ENCODE data around the gene CRLF1.

The CRLF1 gene

DNA sequence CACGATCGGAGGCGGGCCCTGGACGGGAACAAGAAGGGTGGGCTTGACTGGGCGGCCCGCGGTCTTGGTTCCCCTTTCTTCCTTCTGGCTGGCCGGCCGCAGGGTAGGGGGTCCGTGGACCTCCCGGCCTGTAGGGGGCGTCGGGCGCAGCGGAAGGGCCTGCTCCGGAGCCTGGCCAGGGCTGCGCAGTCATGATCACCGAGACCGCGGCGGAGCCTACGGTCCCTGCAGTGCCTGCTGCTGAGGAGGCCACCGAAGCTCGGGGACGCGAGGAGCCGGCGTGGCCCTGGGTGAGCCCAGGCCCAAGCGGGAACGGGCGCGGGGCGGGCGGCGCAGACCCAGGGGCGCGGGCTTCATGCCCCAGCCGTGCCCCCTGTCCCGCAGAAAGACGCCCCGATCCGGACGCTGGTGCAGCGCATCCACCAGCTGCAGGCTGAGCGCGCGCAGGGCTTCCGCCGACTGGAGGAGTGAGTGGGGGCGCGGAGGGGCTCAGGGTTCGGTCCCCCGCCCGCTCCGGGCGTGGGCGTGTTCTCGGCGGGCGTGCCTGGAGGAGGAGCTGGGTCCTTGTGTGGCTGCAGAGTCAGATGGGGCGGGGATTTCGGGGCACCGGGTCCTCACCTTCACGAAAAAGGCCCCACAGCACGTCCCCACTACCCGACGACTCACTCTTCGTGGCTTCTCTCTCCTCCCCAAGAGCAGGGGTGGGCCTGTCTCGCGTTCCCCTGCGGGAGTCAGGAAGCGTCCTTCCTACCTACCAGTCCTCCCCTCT is 17.8 kb downstream of the CRLF1 start, which contains the start of gene REX1BD (continued):
- peak; percentile 55; the same call in 1 of the 2 replicates for TF ChIP-seq ZNF639 (tag by site-specific recombination; IDR thresholded peaks at IDR 0.05)
- peak; percentile 94 for TF ChIP-seq KLF8 (tag by site-specific recombination; IDR thresholded peaks at IDR 0.05)
- no peak for TF ChIP-seq ZNF140 (tag by site-specific recombination; IDR thresholded peaks at IDR 0.05)
- peak; percentile 5 for TF ChIP-seq FEZF1 (tag by site-specific recombination; IDR thresholded peaks at IDR 0.05)
- TF ChIP-seq ZNF169 (tag by site-specific recombination; IDR thresholded peaks at IDR 0.05) = peak; percentile 77; the same call in 1 of the 2 replicates
- TF ChIP-seq ZNF626 (tag by site-specific recombination; IDR thresholded peaks at IDR 0.05) = no peak
- TF ChIP-seq ZNF76 (tag by site-specific recombination; IDR thresholded peaks at IDR 0.05; ENCODE audit: borderline replicate concordance, low read depth) = peak; percentile 66; the same call in 1 of the 2 replicates
- peak; percentile 90 for TF ChIP-seq ZEB2 (tag by site-specific recombination; IDR thresholded peaks at IDR 0.05)
- no peak for TF ChIP-seq ZNF830 (tag by site-specific recombination; IDR thresholded peaks at IDR 0.05; ENCODE audit: low read depth)
- TF ChIP-seq OVOL3 (tag by site-specific recombination; IDR thresholded peaks at IDR 0.05) = no peak; the same call in 1 of the 2 replicates
- TF ChIP-seq PBX3 (CRISPR knock-in tag; IDR thresholded peaks at IDR 0.05) = no peak
- TF ChIP-seq ZNF530 (tag by site-specific recombination; IDR thresholded peaks at IDR 0.05; ENCODE audit: low read depth) = no peak
- peak; percentile 94 for TF ChIP-seq EGR2 (tag by site-specific recombination; IDR thresholded peaks at IDR 0.05; ENCODE audit: low read depth)
- TF ChIP-seq BCL11A (tag by site-specific recombination; IDR thresholded peaks at IDR 0.05; ENCODE audit: low read depth) = 0 out of 2 replicates have a peak, but pooled peaks have one; percentile 9
- TF ChIP-seq ZNF138 (tag by site-specific recombination; IDR thresholded peaks at IDR 0.05; ENCODE audit: borderline replicate concordance) = no peak
- TF ChIP-seq, protein P1, sequence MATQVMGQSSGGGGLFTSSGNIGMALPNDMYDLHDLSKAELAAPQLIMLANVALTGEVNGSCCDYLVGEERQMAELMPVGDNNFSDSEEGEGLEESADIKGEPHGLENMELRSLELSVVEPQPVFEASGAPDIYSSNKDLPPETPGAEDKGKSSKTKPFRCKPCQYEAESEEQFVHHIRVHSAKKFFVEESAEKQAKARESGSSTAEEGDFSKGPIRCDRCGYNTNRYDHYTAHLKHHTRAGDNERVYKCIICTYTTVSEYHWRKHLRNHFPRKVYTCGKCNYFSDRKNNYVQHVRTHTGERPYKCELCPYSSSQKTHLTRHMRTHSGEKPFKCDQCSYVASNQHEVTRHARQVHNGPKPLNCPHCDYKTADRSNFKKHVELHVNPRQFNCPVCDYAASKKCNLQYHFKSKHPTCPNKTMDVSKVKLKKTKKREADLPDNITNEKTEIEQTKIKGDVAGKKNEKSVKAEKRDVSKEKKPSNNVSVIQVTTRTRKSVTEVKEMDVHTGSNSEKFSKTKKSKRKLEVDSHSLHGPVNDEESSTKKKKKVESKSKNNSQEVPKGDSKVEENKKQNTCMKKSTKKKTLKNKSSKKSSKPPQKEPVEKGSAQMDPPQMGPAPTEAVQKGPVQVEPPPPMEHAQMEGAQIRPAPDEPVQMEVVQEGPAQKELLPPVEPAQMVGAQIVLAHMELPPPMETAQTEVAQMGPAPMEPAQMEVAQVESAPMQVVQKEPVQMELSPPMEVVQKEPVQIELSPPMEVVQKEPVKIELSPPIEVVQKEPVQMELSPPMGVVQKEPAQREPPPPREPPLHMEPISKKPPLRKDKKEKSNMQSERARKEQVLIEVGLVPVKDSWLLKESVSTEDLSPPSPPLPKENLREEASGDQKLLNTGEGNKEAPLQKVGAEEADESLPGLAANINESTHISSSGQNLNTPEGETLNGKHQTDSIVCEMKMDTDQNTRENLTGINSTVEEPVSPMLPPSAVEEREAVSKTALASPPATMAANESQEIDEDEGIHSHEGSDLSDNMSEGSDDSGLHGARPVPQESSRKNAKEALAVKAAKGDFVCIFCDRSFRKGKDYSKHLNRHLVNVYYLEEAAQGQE (tag by site-specific recombination; IDR thresholded peaks at IDR 0.05) = peak; percentile 52; the same call in 1 of the 2 replicates
- TF ChIP-seq ZBTB17 (tag by site-specific recombination; IDR thresholded peaks at IDR 0.05) = peak; percentile 99
- TF ChIP-seq OSR2 (tag by site-specific recombination; IDR thresholded peaks at IDR 0.05) = no peak
- no peak for TF ChIP-seq ZNF174 (tag by site-specific recombination; IDR thresholded peaks at IDR 0.05)
- peak; percentile 55 for TF ChIP-seq ZBTB44 (tag by site-specific recombination; IDR thresholded peaks at IDR 0.05)
- TF ChIP-seq ZSCAN30 (tag by site-specific recombination; IDR thresholded peaks at IDR 0.05) = peak; percentile 87
- TF ChIP-seq ZNF701 (tag by site-specific recombination; IDR thresholded peaks at IDR 0.05) = no peak
- TF ChIP-seq WT1 (tag by site-specific recombination; IDR thresholded peaks at IDR 0.05) = peak; percentile 42
- peak; percentile 87; the same call in 1 of the 2 replicates for TF ChIP-seq ZNF768 (tag by site-specific recombination; IDR thresholded peaks at IDR 0.05)
- TF ChIP-seq SP2 (tag by site-specific recombination; IDR thresholded peaks at IDR 0.05) = peak; percentile 73
- peak; percentile 91 for TF ChIP-seq ZBTB11 (tag by site-specific recombination; conservative IDR thresholded peaks at IDR 0.05; ENCODE audit: low read depth)
- TF ChIP-seq ZNF354C (tag by site-specific recombination; IDR thresholded peaks at IDR 0.05; ENCODE audit: borderline replicate concordance, low read depth) = no peak
- peak; percentile 75 for TF ChIP-seq YY1 (tag by site-specific recombination; IDR thresholded peaks at IDR 0.05)
- peak; percentile 63 for TF ChIP-seq ZNF121 (tag by site-specific recombination; IDR thresholded peaks at IDR 0.05)
